GM23338 (cell line): Measurements from ENCODE around the gene HEATR5B. TPM values are rescaled to one million over a fixed set of nuclear protein-coding genes. Genes with fewer than 3 reads are reported as not detected.

ENCODE experiments used
- ATAC-seq: fragments of 200-7000 bp; cut with Tn5 transposase; 3 replicates; pipeline ENCODE4 v1.9.1; 2020
- DNase-seq: peaks from one replicate; pipeline ENCODE4 v3.0.0-alpha.2; 2015; ENCODE audit warnings: low spot score
- H2AFZ ChIP-seq: fragments of 200-600 bp; sonication (generic); 2 replicates; pipeline ENCODE4 v1.8.0; 2016; ENCODE audit warnings: antibody characterized with exemption, mild to moderate bottlenecking, moderate library complexity
- H3F3A ChIP-seq: fragments of 200-600 bp; sonication (generic); replicated peaks from 2 replicates; pipeline ENCODE4 v1.8.0; 2017; ENCODE audit warnings: antibody characterized with exemption, mixed run types, low read depth
- H3K27ac ChIP-seq: fragments of 200-600 bp; sonication (generic); 2 replicates; pipeline ENCODE4 v1.6.1; 2016; ENCODE audit warnings: low read depth
- H3K27me3 ChIP-seq: fragments of 200-600 bp; sonication (generic); 2 replicates; pipeline ENCODE4 v1.8.0; 2016; ENCODE audit warnings: mild to moderate bottlenecking, mixed run types, moderate library complexity; ENCODE audit not compliant: insufficient read depth
- H3K36me3 ChIP-seq: fragments of 200-600 bp; sonication (generic); 2 replicates; pipeline ENCODE4 v1.8.0; 2016; ENCODE audit warnings: mild to moderate bottlenecking; ENCODE audit not compliant: insufficient read depth
- H3K4me1 ChIP-seq: fragments of 200-600 bp; sonication (generic); 2 replicates; pipeline ENCODE4 v1.8.0; 2016; ENCODE audit warnings: mild to moderate bottlenecking, moderate library complexity; ENCODE audit not compliant: insufficient read depth
- H3K4me2 ChIP-seq: fragments of 200-600 bp; sonication (generic); 2 replicates; pipeline ENCODE4 v1.7.1; 2017; ENCODE audit warnings: mixed run types
- H3K4me3 ChIP-seq: fragments of 200-600 bp; sonication (generic); 2 replicates; pipeline ENCODE4 v1.6.1; 2016; ENCODE audit warnings: mixed run types
- H3K79me2 ChIP-seq: fragments of 200-600 bp; sonication (generic); replicated peaks from 2 replicates; pipeline ENCODE4 v1.8.0; 2017; ENCODE audit warnings: mild to moderate bottlenecking; ENCODE audit not compliant: insufficient read depth
- H3K9me2 ChIP-seq: fragments of 200-600 bp; sonication (generic); 2 replicates; pipeline ENCODE4 v1.8.0; 2017; ENCODE audit not compliant: insufficient read depth
- H4K20me1 ChIP-seq: fragments of 200-600 bp; sonication (generic); replicated peaks from 2 replicates; pipeline ENCODE4 v1.8.0; 2017; ENCODE audit warnings: mild to moderate bottlenecking; ENCODE audit not compliant: insufficient read depth
- H3K27ac Mint-ChIP-seq: 2 replicates; pipeline ENCODE4 v1.8.0; 2020; ENCODE audit warnings: inconsistent platforms, mild to moderate bottlenecking, moderate library complexity, mixed read lengths
- H3K27me3 Mint-ChIP-seq: 3 replicates; pipeline ENCODE4 v1.8.0; 2022; ENCODE audit warnings: low read depth, mild to moderate bottlenecking, moderate library complexity, mixed read lengths, inconsistent platforms; ENCODE audit not compliant: insufficient read depth, poor library complexity
- H3K36me3 Mint-ChIP-seq: 3 replicates; pipeline ENCODE4 v1.8.0; 2021; ENCODE audit warnings: low read depth, mild to moderate bottlenecking, inconsistent platforms, moderate library complexity, mixed read lengths
- H3K4me1 Mint-ChIP-seq: 3 replicates; pipeline ENCODE4 v1.8.0; 2020; ENCODE audit warnings: mild to moderate bottlenecking, inconsistent platforms, mixed read lengths
- H3K4me3 Mint-ChIP-seq: 3 replicates; pipeline ENCODE4 v1.8.0; 2021; ENCODE audit warnings: moderate library complexity, mild to moderate bottlenecking, inconsistent platforms, mixed read lengths
- H3K9me3 Mint-ChIP-seq: 3 replicates; pipeline ENCODE4 v1.8.0; 2020; ENCODE audit warnings: moderate library complexity, mild to moderate bottlenecking, inconsistent platforms, mixed read lengths
- CREB1 ChIP-seq: fragments of 250-450 bp; sonication (Bioruptor Pico); IDR thresholded peaks from 2 replicates; pipeline ENCODE4 v1.5.0; 2020; ENCODE audit warnings: low read depth, mild to moderate bottlenecking, moderate library complexity
- EZH2phosphoT487 ChIP-seq: fragments of 200-600 bp; sonication (generic); IDR thresholded peaks from one replicate; pipeline ENCODE4 v1.8.1; 2018; ENCODE audit warnings: antibody characterized with exemption; ENCODE audit not compliant: unreplicated experiment
- JUNB ChIP-seq: IDR thresholded peaks from one replicate; pipeline ENCODE4 v1.6.1; 2016; ENCODE audit warnings: antibody characterized with exemption; ENCODE audit not compliant: unreplicated experiment
- NANOG ChIP-seq: IDR thresholded peaks from 2 replicates; pipeline ENCODE4 v1.6.1; 2016; ENCODE audit warnings: antibody characterized with exemption, borderline replicate concordance
- POLR2AphosphoS5 ChIP-seq: IDR thresholded peaks from 2 replicates; pipeline ENCODE4 v1.6.1; 2016; ENCODE audit warnings: antibody characterized with exemption, low read depth
- STAT1 ChIP-seq: IDR thresholded peaks from one replicate; pipeline ENCODE4 v1.6.1; 2016; ENCODE audit warnings: antibody characterized with exemption; ENCODE audit not compliant: unreplicated experiment
- ZNF114 ChIP-seq: fragments of 250-450 bp; sonication (Bioruptor Pico); IDR thresholded peaks from 2 replicates; pipeline ENCODE4 v1.5.0; 2020; ENCODE audit warnings: mild to moderate bottlenecking, moderate library complexity
- ZNF331 ChIP-seq: fragments of 250-450 bp; sonication (Bioruptor Pico); IDR thresholded peaks from 2 replicates; pipeline ENCODE4 v1.5.0; 2020; ENCODE audit warnings: low read depth, mild to moderate bottlenecking, moderate library complexity
- polyA plus RNA-seq: library from polyadenylated mRNA; unstranded; fragments of >200 nt; fragmentation: Nextera tagmentation; extraction: Ambion mirVana; gene quantifications from 2 replicates; pipeline ENCODE4 v1.2.1, GENCODE V29; 2016
- total RNA-seq: library from RNA; depleted of rRNA; stranded (reverse); fragments of >200 nt; shearing (Covaris generic); gene quantifications from 2 replicates; pipeline ENCODE4 v1.2.3, GENCODE V29; 2014
- TF ChIP-seq, protein P1 (sequence below): fragments of 250-450 bp; sonication (Bioruptor Pico); IDR thresholded peaks from 2 replicates; pipeline ENCODE4 v1.5.0; 2020; ENCODE audit warnings: mild to moderate bottlenecking, moderate library complexity
- TF ChIP-seq, protein P2 (sequence below): IDR thresholded peaks from one replicate; pipeline ENCODE4 v1.6.1; 2018; ENCODE audit warnings: antibody characterized with exemption; ENCODE audit not compliant: unreplicated experiment

HEATR5B gene
- total and polyA plus RNA-seq, 2 experiments from 2014 or later, result 4.0 to 18.8 TPM

DNA sequence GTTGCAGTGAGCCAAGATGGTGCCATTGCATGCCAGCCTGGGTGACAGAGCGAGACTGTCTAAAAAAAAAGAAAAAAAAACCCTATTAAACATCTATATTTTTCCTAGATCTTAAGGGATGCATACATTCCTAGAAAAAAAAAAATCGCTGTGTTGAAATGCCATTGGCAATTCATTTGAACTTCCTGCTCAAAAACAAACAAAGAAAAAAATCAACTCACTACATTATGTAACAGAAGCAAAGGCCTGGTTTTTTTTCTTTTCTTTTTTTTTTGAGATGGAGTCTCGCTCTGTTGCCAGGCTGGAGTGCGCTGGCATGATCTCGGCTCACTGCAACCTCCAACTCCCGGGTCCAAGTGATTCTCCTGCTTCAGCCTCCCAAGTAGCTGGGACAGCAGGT is 96.2 kb downstream of the HEATR5B start:
- H3K27me3 Mint-ChIP-seq, result no peaks in the 10 kb centered on the region
- H3K9me3 Mint-ChIP-seq, result no peaks in the 10 kb centered on the region
- no peak for DNase-seq

GRCh38 chr2:36982467-36982866 is 101.7 kb downstream of the HEATR5B start:
- Histone ChIP-seq H2AFZ (no peak overlapping the region), H3K4me3 (no peak overlapping the region), H3K27me3 (no peaks in the 10 kb centered on the region), H3K4me1 (no peaks in the 10 kb centered on the region), H3K79me2 (no peaks in the 10 kb centered on the region), H3K36me3 (peaks cover 5% of the 10 kb centered on the region; the same call in 1 of the 2 replicates), H4K20me1 (no peaks in the 10 kb centered on the region), H3K27ac (no peak overlapping the region), H3K4me2 (no peak overlapping the region), H3F3A (no peaks in the 10 kb centered on the region), H3K9me2 (no peaks in the 10 kb centered on the region)
- Mint-ChIP-seq H3K4me1 (no peaks in the 10 kb centered on the region), H3K27me3 (peaks cover 2% of the 10 kb centered on the region), H3K9me3 (peaks cover 6% of the 10 kb centered on the region; the same call in 2 of the 3 replicates), H3K4me3 (no peak overlapping the region), H3K36me3 (peaks cover 8% of the 10 kb centered on the region; the same call in 2 of the 3 replicates), H3K27ac (no peak overlapping the region)
- ATAC-seq, result no peak
- no peak for DNase-seq
- TF ChIP-seq POLR2AphosphoS5 (no peak), ZNF331 (CRISPR knock-in tag) (no peak), NANOG (no peak), STAT1 (no peak), EZH2phosphoT487 (no peak), ZNF114 (CRISPR knock-in tag) (no peak), JUNB (no peak), CREB1 (CRISPR knock-in tag) (no peak)
- TF ChIP-seq, protein P1, sequence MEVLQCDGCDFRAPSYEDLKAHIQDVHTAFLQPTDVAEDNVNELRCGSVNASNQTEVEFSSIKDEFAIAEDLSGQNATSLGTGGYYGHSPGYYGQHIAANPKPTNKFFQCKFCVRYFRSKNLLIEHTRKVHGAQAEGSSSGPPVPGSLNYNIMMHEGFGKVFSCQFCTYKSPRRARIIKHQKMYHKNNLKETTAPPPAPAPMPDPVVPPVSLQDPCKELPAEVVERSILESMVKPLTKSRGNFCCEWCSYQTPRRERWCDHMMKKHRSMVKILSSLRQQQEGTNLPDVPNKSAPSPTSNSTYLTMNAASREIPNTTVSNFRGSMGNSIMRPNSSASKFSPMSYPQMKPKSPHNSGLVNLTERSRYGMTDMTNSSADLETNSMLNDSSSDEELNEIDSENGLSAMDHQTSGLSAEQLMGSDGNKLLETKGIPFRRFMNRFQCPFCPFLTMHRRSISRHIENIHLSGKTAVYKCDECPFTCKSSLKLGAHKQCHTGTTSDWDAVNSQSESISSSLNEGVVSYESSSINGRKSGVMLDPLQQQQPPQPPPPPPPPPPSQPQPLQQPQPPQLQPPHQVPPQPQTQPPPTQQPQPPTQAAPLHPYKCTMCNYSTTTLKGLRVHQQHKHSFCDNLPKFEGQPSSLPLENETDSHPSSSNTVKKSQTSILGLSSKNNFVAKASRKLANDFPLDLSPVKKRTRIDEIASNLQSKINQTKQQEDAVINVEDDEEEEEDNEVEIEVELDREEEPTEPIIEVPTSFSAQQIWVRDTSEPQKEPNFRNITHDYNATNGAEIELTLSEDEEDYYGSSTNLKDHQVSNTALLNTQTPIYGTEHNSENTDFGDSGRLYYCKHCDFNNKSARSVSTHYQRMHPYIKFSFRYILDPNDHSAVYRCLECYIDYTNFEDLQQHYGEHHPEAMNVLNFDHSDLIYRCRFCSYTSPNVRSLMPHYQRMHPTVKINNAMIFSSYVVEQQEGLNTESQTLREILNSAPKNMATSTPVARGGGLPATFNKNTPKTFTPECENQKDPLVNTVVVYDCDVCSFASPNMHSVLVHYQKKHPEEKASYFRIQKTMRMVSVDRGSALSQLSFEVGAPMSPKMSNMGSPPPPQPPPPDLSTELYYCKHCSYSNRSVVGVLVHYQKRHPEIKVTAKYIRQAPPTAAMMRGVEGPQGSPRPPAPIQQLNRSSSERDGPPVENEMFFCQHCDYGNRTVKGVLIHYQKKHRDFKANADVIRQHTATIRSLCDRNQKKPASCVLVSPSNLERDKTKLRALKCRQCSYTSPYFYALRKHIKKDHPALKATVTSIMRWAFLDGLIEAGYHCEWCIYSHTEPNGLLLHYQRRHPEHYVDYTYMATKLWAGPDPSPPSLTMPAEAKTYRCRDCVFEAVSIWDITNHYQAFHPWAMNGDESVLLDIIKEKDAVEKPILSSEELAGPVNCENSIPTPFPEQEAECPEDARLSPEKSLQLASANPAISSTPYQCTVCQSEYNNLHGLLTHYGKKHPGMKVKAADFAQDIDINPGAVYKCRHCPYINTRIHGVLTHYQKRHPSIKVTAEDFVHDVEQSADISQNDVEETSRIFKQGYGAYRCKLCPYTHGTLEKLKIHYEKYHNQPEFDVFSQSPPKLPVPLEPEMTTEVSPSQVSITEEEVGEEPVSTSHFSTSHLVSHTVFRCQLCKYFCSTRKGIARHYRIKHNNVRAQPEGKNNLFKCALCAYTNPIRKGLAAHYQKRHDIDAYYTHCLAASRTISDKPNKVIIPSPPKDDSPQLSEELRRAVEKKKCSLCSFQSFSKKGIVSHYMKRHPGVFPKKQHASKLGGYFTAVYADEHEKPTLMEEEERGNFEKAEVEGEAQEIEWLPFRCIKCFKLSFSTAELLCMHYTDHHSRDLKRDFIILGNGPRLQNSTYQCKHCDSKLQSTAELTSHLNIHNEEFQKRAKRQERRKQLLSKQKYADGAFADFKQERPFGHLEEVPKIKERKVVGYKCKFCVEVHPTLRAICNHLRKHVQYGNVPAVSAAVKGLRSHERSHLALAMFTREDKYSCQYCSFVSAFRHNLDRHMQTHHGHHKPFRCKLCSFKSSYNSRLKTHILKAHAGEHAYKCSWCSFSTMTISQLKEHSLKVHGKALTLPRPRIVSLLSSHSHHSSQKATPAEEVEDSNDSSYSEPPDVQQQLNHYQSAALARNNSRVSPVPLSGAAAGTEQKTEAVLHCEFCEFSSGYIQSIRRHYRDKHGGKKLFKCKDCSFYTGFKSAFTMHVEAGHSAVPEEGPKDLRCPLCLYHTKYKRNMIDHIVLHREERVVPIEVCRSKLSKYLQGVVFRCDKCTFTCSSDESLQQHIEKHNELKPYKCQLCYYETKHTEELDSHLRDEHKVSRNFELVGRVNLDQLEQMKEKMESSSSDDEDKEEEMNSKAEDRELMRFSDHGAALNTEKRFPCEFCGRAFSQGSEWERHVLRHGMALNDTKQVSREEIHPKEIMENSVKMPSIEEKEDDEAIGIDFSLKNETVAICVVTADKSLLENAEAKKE (CRISPR knock-in tag), result no peak
- TF ChIP-seq, protein P2, sequence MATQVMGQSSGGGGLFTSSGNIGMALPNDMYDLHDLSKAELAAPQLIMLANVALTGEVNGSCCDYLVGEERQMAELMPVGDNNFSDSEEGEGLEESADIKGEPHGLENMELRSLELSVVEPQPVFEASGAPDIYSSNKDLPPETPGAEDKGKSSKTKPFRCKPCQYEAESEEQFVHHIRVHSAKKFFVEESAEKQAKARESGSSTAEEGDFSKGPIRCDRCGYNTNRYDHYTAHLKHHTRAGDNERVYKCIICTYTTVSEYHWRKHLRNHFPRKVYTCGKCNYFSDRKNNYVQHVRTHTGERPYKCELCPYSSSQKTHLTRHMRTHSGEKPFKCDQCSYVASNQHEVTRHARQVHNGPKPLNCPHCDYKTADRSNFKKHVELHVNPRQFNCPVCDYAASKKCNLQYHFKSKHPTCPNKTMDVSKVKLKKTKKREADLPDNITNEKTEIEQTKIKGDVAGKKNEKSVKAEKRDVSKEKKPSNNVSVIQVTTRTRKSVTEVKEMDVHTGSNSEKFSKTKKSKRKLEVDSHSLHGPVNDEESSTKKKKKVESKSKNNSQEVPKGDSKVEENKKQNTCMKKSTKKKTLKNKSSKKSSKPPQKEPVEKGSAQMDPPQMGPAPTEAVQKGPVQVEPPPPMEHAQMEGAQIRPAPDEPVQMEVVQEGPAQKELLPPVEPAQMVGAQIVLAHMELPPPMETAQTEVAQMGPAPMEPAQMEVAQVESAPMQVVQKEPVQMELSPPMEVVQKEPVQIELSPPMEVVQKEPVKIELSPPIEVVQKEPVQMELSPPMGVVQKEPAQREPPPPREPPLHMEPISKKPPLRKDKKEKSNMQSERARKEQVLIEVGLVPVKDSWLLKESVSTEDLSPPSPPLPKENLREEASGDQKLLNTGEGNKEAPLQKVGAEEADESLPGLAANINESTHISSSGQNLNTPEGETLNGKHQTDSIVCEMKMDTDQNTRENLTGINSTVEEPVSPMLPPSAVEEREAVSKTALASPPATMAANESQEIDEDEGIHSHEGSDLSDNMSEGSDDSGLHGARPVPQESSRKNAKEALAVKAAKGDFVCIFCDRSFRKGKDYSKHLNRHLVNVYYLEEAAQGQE, result no peak

More for the DNA sequence above, 96.2 kb downstream of the HEATR5B start:
- Mint-ChIP-seq H3K4me3 (no peak overlapping the region), H3K4me1 (no peaks in the 10 kb centered on the region), H3K27ac (no peak overlapping the region), H3K36me3 (peaks cover 3% of the 10 kb centered on the region; the same call in 1 of the 3 replicates)
- Histone ChIP-seq H3K27ac (no peak overlapping the region), H3K4me3 (no peak overlapping the region), H3K4me2 (no peak overlapping the region), H3F3A (no peaks in the 10 kb centered on the region; the same call in 1 of the 2 replicates), H4K20me1 (no peaks in the 10 kb centered on the region), H3K4me1 (no peaks in the 10 kb centered on the region), H2AFZ (no peak overlapping the region), H3K27me3 (no peaks in the 10 kb centered on the region), H3K9me2 (no peaks in the 10 kb centered on the region), H3K79me2 (no peaks in the 10 kb centered on the region), H3K36me3 (no peaks in the 10 kb centered on the region)
- ATAC-seq, result no peak
- TF ChIP-seq ZNF114 (CRISPR knock-in tag) (no peak), EZH2phosphoT487 (no peak), ZNF331 (CRISPR knock-in tag) (no peak), NANOG (no peak)
